WTC11 (cell line): Measurements from ENCODE around the gene NOP56.

Experiments
- CTCF ChIP-seq: fragments of 200-600 bp; IDR thresholded peaks from 2 replicates; pipeline ENCODE4 v1.8.0; 2022; ENCODE audit warnings: antibody characterized with exemption
- NR1H2 ChIP-seq: sonication (generic); formaldehyde crosslinking; IDR thresholded peaks from 2 replicates; pipeline ENCODE4 v1.9.0; 2021; ENCODE audit warnings: mild to moderate bottlenecking, moderate library complexity, missing genetic modification reagents
- TCF7 ChIP-seq: sonication (generic); formaldehyde crosslinking; IDR thresholded peaks from 2 replicates; pipeline ENCODE4 v1.8.0; 2022; ENCODE audit warnings: mild to moderate bottlenecking, low read depth, missing genetic modification reagents, moderate library complexity
- TF ChIP-seq, protein P1 (sequence below): sonication (generic); formaldehyde crosslinking; IDR thresholded peaks from 2 replicates; pipeline ENCODE4 v1.8.1; 2022; ENCODE audit warnings: mild to moderate bottlenecking, moderate library complexity, missing genetic modification reagents

DNA sequence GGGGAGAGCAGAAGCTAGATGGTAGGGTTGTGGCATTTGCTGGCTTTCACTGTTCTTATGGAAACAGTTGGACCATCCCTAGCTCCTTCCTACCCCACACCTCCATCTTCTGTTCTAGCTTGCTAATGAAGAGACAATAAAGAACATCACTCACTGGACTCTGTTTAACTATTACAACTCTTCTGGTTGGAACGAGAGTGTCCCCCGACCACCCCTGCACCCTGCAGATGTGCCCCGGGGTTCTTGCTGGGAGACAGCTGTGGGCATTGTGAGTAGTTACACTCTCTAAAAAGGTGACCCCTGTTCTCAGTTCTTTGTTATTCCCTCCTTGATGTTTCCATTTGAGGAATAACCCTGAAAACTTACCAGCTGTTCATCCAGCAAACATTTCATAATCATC is 40.4 kb upstream of the NOP56 start:
- TF ChIP-seq NR1H2 (CRISPR knock-in tag) (no peak), CTCF (no peak), TCF7 (CRISPR knock-in tag) (no peak)
- TF ChIP-seq, protein P1, sequence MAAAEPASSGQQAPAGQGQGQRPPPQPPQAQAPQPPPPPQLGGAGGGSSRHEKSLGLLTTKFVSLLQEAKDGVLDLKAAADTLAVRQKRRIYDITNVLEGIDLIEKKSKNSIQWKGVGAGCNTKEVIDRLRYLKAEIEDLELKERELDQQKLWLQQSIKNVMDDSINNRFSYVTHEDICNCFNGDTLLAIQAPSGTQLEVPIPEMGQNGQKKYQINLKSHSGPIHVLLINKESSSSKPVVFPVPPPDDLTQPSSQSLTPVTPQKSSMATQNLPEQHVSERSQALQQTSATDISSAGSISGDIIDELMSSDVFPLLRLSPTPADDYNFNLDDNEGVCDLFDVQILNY (CRISPR knock-in tag), result no peak
